Left cardiac atrium (tissue), 4 donors: ENCODE measurements around the gene ENTPD8. TPM values are rescaled to one million over a fixed set of nuclear protein-coding genes. Genes with fewer than 3 reads are reported as not detected.
A peak's percentile ranks its signal among the peaks of the same experiment; 100 is the strongest.
"Not testable (repeated sequence)": the region's sequence is repeated elsewhere in the genome, so short reads cannot be mapped to it uniquely, and the experiment has no call there.

Experiments
- ATAC-seq, 2 donors: fragments of 200-7000 bp; cut with Tn5 transposase; one replicate each; pipeline ENCODE4 v1.9.1; 2020; ENCODE audit warnings: mild to moderate bottlenecking in 2 of 2, moderate library complexity in 2 of 2
- DNase-seq: peaks from one replicate; pipeline ENCODE4 v3.0.0-alpha.2; 2020
- intact Hi-C, 2 donors: fragments of 100-400 bp; cut with DNase I; formaldehyde crosslinking; loops; one replicate each; pipeline versions ENCODE4 v1.14.1 to v1.15.1; 2022 to 2023
- total RNA-seq, 2 donors: library from RNA; stranded (reverse); fragmentation: NEBNext Ultra II Directional; extraction: Animal tissue kit (Norgen Biotek cat#: 25700); gene quantifications; one replicate each; pipeline ENCODE4 v1.2.1, GENCODE V29; 2021
- donor health status: DM: no; HTN: yes; CAD: no.
- donor health status: DM: no; HTN: yes; CAD: no; lungs with severe emphysema.
- donor health status: DM: yes; HTN: yes; CAD: no.
- donor health status: Dilated cardiomyopathy.

Gene ENTPD8
- total RNA-seq, 2 donors from 2014 or later, result not detected

DNA sequence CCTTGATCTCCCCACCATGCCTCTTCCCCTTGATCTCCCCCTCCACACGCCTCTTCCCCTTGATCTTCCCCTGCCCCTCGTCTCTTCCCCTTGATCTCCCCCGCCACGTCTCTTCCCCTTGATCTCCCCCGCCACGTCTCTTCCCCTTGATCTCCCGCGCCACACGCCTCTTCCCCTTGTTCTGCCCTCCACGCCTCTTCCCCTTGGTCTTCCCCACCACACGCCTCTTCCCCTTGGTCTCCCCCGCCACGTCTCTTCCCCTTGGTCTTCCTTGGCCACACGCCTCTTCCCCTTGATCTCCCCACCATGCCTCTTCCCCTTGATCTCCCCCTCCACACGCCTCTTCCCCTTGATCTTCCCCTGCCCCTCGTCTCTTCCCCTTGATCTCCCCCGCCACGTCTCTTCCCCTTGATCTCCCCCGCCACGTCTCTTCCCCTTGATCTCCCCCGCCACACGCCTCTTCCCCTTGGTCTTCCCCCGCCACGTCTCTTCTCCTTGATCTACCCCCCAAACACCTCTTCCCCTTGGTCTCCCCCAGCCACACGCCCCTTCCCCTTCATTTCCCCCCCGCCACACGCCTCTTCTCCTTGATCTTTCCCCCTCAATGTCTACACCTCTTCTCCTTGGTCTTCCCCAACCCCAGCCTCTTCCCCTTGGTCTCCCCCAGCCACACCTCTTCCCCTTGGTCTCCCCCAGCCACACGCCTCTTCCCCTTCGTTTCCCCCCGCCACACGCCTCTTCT is 10.3 kb upstream of the ENTPD8 start:
- ATAC-seq, DNase-seq, intact Hi-C loops: not testable (repeated sequence)

DNA sequence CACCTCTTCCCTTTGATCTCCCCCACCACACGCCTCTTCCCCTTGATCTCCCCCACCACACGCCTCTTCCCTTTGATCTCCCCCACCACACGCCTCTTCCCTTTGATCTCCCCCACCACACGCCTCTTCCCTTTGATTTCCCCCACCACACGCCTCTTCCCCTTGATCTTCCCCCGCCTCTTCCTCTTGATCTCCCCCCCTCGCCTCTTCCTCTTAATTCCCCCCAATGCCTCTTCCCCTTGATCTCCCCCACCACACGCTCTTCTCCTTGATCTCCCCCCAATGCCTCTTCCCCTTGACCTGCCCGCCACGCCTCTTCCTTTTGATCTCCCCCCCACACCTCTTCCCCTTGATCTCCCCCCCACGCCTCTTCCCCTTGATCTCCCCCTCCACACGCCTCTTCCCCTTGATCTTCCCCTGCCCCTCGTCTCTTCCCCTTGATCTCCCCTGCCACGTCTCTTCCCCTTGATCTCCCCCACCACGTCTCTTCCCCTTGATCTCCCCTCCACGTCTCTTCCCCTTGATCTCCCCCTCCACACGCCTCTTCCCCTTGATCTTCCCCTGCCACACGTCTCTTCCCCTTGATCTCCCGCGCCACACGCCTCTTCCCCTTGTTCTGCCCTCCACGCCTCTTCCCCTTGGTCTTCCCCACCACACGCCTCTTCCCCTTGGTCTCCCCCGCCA is 9.5 kb upstream of the ENTPD8 start:
- ATAC-seq, intact Hi-C loops: not testable (repeated sequence)
- DNase-seq, result peak; percentile 22

DNA sequence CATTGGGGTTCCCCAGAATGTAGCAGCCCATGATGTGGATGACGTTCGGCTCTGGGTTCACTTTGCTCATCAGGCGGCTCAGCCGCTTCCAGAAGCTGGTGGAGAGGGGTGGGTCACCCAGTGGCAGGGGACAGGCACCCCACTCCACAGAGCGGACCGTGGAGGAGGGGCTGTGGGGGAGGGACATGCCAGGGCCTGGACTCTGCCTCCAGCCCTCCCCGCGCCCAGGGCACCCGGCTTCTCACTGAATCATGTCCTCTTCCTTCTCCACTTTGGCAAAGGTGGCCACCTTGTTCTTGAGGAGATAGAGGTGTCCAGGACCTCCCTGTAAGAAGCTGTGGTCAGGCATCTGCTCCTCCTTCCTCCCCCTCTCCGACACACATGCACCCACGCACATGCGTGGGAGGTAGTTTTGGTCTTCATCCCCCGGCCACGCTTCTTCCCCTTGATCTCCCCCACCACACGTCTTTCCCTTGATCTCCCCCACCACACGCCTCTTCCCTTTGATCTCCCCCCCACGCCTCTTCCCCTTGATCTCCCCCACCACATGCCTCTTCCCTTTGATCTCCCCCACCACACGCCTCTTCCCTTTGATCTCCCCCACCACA is 8.9 kb upstream of the ENTPD8 start:
- intact Hi-C loops, result no loop called here
- peak; percentile 15 for DNase-seq
- ATAC-seq, result no peak

DNA sequence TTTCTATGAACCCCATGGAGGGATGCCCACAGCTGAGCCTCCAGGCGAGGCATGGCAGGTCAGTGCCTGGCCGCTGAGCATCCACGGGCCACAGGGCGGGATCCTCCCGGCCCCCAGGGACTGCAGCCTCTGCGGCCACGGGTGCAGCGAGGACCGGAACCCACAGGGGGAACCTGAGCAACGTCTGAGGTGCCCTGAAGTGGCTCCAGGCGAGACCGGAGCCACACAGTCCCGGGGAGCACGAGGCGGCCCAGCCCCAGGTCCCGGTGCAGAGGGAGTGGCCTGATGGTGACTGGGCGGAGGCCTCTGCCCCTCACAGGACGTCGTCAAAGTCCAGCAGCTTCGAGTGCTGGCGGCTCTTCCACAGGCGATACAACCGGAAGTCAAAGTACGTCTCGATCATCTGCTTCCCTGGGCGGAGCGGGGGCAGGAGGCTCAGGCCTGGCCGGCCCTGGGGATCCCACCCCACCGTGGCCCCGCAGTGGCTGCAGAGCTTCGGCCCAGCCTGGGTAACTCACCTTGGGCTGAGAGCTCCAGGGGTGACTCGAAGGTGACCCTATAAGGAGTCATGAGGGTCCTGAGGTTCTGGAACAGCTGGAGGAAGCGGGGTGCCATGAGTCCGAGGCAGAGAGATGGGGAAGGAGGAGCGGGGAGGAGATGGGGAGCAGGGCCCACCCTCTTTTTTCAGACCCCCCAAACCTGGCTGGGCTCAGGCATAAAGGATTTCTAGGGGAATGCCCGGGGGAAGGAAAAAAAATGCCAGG is 8.1 kb upstream of the ENTPD8 start:
- peak; percentile 26 for DNase-seq
- intact Hi-C loops, result no loop called here

DNA sequence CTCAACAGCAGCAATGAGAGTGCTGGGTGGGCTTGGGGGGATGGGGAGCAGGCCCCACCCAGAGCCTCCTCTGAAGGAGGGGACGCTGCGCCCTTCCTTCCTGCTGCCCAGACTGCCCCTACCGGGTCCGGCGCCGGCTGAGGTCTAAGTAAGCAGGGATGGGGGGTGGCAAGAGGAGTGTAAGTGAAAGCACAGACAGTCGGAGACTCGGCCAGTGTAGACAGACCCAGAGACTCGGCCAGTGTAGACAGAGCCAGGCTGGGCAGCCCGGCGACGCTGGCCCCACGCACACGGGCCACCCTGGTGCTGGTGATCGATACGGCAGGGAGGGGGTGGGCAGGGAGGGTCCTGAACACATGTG is 7.4 kb upstream of the ENTPD8 start:
- DNase-seq, result peak; percentile 15

More for the DNA sequence above, 8.1 kb upstream of the ENTPD8 start:
- ATAC-seq, result no peak

DNA sequence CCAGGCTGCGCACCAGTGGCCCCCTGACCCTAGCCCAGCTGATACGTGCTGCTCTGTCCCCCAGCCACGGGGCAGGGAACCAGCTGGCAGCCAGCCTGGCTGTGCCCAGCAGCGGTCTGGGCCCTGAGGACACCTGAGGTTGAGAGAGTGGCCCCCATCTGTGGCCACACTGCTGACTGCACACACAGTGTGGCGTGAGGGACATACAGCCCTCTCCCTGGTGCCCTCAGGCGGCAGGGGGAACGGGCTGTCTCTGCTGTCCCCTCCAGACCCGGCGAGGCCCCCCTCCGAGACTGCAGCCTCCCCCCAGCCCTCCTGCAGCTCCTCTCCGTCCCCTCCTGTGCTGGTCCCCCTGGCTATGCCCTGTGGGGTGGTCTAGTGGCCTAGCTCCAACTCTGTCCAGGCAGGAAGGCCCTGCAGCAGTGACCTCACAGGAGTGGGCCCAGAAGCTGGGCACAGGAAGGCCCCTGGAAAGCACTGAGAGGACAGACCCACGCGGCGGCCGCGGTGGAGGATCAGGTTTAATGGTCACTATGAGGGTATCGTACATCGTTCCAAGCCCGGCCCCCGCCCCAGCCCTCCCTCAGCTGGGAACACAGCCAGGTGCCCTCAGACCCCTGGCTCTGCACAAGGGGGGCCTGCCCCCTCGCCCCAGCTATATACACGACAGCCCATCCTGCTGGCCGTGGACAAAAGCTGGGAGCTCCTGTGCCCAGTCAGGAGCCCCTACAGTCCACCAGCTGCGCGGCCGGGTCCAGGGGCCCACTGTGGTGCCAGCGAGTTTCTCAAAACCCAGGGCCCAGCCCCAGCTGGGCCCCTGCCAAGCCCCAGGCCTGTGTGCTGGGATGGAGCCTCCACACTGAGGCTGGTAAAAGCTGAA is 6.8 kb upstream of the ENTPD8 start:
- intact Hi-C loops, result no loop called here
- ATAC-seq (peak in 1 of 2 donors; percentile 2), DNase-seq (peak; percentile 20)

More for the DNA sequence above, 7.4 kb upstream of the ENTPD8 start:
- ATAC-seq, result no peak
- intact Hi-C loops, result no loop called here

DNA sequence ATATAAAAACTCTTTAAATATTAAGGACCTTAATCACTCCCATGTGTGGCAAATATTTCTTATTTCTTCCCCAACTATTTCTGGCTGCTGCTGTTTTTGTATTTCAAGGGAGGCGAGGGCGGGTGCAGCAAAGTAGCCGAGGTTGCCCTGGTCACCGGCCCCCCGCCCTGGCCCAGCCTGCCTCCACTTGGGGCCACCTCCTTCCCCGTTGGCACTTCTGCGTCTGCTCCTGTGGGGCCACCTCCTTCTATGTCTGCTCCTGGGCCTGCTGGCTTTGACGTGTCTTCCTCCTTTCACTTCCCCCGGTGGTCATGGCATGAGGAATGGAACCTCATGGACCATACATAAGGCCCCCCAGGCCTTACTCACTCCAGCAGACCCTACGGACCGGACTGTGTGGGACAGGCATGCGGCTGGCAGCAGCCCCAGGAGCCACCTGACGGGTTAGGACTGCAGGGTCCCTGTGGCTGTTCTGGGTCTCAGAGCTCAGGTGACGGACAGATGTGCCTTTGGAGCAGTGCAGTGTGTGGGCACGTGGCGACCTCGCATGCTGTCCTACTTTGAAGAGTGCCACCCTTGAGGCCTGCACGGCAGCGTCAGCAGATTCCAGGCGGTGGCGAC is 5.8 kb upstream of the ENTPD8 start:
- intact Hi-C loops, result no loop called here
- peak; percentile 22 for DNase-seq
- ATAC-seq, result no peak

DNA sequence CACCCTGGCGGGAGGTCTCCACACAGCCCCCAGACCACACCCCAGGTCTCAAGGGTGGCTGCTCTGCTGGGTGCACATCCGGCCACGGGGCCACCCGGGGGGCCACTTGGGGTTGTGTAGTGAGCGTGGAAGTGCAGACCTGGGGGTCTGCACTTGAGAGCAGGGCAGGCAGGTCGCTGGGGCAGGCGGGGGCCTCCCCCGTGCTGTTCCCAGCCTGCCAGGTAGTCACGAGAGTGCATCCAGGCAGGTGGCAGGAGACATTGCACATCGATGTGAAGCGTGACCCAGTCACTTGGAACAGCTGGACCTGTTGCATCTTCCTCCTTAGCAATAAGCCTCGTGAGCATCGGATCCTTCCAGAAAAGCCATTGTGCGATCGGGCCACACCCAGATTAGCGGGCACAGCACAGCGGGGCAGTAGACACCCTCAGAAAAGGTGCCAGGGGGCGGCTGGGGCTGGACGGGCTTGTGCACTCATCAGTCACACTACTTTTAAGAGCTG is 4.8 kb upstream of the ENTPD8 start:
- DNase-seq, result peak; percentile 21
- ATAC-seq, result peak in 1 of 2 donors; percentile 7
- intact Hi-C loops, result no loop called here

DNA sequence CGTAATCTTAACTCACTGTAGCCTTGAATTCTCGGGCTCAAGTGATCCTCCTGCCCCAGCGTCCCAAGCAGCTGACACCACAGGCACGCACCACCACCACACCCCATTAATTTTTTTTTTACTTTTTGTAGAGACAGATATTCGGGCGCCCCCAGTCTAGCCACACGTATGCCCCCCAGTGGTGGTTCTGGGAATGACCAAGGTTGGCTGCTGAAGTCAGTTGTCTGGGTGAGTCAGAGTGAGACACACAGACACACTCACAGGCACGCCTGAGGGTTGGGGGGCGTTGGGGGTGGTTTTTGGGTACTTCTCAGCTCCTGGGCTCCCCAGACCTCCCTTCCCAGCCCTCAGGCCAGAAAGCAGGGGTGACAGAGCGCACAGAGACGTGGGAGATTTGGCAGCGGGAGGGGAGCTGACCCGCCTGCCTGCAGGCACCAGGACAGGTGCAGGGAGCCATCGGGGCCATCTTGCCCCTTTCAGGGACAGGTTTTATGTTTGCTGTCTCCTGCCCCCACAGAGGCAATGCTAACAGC is 4.2 kb upstream of the ENTPD8 start:
- peak; percentile 77 for DNase-seq
- ATAC-seq, result peak; percentile 62 to 64
- intact Hi-C loops, result no loop called here

DNA sequence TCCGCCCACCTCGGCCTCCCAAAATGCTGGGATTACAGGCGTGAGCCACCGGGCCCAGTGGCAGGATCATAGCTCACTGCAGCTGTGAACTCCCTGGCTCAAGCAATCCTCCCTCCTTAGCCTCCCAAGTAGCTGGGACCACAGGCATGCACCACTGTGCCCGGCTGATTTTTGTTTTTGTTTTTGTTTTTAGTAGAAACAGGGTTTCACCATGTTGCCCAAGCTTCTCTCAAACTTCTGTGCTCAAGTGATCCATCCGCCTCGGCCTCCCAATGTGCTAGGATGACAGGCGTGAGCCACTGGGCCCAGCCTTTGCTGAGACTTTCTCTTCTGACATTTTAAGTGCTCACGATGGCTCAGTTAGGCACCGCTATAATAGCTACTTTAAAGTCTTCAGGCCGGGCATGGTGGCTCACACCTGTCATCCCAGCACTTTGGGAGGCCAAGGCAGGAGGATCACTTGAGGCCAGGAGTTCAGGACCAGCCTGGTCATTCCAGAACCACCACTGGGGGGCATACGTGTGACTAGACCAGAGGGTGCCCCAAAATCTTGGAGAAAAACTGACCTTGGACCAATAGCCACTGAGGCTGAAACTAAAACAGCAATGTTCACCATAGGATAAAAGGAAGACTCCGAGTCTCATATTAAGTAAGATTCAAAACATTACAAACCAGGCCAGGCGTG is 3.1 kb upstream of the ENTPD8 start:
- peak; percentile 6 for DNase-seq
- no peak for ATAC-seq
- intact Hi-C loops, result no loop called here

DNA sequence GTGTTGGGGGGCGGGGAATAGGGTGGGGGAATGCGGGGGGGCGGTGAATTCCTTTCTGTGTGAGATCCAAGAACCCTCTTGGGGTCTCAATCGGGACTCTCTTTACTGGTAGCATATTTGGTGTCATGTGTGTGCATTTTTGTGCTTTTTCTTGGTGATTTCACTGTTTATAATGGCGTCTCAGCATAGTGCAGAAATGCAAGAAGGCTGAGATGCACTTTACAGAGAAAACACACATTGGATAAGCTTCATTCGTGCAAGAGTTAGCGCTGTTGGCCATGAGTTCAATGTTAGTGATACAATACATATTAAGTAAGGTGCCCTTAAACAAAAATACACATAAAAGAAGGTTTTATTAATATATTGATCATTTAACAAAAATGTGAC is 771 bp upstream of the ENTPD8 start:
- ATAC-seq (no peak), DNase-seq (no peak)
- intact Hi-C loops, result no loop called here

DNA sequence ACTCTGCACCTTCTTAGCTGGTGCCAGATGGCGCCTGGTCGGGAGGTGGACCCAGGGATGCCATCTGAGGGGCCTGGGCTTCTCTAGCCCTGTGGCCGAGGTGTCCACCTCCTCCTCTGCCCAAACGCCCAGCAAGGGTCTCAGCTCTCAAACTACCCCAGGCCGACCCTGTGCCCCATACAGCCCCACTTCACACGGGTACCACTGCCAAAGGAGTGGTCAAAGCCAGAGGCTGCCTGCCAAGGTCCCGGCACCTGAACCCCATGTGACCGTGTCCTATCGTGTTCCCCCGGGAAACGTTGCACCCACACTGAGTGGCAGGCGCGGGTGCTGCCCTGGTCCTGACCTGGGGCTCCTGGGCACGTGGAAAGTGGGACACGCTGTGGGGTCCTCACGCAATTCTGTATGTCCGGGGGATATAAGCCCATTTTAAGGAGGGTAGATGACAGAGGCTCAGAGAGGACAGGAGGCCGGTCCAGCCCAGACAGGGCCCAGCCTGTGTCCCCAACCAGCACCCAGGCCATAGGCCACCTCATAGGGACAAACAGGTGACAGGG is 1.9 kb downstream of the ENTPD8 start:
- DNase-seq (peak; percentile 22), ATAC-seq (no peak)

DNA sequence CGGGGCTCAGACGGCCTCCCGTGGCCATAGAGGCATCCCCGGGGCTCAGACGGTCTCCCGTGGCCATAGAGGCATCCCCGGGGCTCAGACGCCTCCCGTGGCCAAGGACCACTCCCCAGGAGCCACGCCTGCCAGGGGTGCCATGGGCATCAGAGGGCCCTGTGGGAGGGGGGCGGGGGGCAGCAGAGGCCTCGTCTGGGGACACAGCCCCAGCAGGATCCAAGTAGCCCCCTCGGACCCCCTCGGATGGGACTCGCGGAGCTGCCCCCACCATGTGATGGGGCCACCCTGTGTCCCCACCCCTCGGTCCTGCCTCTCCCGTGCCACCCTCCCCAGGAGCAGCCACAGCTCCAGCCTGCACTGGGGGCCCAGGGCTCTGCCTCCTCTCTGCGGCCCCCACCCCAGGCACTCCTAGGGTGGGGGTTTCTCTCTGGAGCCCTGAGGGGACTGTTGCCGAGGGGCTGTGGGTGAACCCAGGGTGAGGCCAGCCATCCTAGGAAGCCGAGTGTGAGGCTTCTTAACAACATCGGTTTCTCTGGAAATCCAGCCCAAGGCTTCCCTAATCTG is 2.5 kb downstream of the ENTPD8 start:
- ATAC-seq (no peak), DNase-seq (peak; percentile 5)
- intact Hi-C loops, result no loop called here

More for the DNA sequence above, 1.9 kb downstream of the ENTPD8 start:
- intact Hi-C loops, result no loop called here

DNA sequence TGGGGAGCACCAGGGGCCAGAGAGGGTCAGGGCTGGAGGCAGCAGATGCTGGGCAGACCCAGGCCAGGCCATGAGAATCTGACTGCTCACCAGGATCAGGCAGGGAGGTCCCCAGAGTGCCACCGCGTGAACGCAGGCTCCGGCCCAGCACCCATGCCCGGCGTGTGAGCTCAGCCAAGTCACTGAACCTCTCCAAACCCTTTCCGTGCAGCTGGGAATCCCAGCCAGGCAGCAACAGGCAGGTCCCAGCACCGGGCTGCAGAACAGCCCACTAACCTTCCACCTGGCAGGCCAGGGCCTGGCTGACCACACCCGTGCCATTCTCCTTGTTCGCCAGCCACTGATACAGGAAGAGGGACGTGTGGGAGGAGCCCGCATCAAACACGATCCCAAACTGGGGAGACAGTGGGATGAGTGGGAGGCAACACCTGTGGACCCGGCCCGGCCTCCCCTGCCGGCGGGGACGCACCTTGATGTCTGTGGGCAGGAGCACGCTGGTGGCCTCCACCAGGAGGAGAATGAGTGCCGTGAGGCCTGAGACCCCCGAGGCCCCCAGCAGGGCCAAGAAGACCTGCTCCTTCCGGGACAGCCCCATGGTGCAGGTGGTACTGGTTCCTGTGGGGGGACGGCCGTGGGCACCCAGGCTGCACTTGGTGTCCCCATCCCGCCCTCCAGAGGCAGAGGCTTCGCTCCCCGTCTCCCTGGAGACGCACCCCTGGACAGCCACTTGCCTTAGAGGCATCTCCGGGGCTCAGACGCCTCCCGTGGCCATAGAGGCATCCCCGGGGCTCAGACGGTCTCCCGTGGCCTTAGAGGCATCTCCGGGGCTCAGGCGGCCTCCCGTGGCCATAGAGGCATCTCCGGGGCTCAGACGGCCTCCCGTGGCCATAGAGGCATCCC is 3.2 kb downstream of the ENTPD8 start:
- intact Hi-C loops, result no loop called here
- ATAC-seq (no peak), DNase-seq (peak; percentile 17)

DNA sequence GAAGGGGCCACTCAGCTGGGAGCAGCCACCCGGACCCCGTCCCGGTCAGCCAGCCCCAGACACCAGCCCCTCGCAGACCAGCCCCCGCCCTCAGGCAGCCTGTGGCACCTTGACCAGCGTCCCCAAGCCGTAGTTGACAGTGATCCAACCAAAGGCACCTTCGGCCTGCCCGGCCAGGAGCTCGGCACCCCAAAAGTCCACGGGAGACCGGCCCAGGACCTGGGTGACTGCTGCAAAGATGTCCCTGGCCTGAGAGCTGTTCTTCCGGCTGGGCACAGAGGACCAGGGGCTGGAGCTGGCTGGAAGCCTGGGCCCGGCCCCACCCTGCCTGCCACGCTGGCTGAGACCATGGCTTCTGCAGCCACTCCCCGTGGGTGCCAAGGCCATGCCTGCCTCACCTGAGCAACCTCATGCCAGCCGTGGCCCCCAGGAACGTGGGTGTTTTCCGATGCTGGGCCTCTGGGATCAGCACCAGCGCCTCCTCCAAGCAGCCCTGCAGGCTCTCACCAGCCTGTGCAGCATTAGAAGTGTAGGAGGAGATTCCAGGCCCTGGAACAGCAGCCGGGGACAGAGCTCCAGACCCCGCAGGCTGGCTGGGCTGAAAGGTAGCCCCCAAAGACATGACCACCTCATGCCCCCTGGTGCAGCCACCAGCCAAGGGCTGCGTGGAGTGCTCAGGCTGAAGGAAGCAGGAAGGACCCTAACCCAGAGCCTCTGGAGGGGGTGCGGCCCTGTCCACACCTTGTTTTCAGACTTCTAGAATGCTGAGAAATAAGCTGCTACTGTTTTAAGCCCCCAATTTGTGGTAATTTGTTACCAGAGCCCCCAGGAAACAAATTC is 4.2 kb downstream of the ENTPD8 start:
- ATAC-seq, result no peak
- peak; percentile 21 for DNase-seq
- intact Hi-C loops, result no loop called here
